HepG2 (cell line): Measurements from ENCODE around the gene RAB18.

ENCODE experiments used
- BCL3 ChIP-seq: sonication (generic); formaldehyde crosslinking; IDR thresholded peaks from 2 replicates; pipeline ENCODE4 v1.5.1; 2020; ENCODE audit warnings: mild to moderate bottlenecking, missing genetic modification reagents, moderate library complexity
- CTCF ChIP-seq: sonication (generic); formaldehyde crosslinking; IDR thresholded peaks from 2 replicates; pipeline ENCODE4 v1.5.0; 2020; ENCODE audit warnings: mild to moderate bottlenecking, missing genetic modification reagents, moderate library complexity
- EP300 ChIP-seq, 3 experiments: sonication (generic) in 1 of 3; formaldehyde crosslinking in 1 of 3; IDR thresholded peaks; 2 replicates each; pipeline versions ENCODE4 v1.5.1 to v1.6.1; 2011 to 2020; ENCODE audit warnings: low read depth in 2 of 3, low read length in 2 of 3, borderline replicate concordance in 1 of 3, improper control_type of control experiment in 1 of 3, mild to moderate bottlenecking in 1 of 3, missing genetic modification reagents in 1 of 3, moderate library complexity in 1 of 3
- ERF ChIP-seq: IDR thresholded peaks from 2 replicates; pipeline ENCODE4 v1.6.1; 2018; ENCODE audit warnings: missing biosample characterization, missing genetic modification reagents
- HMG20B ChIP-seq: conservative IDR thresholded peaks from 2 replicates; pipeline ENCODE4 v1.6.1; 2016; ENCODE audit warnings: missing genetic modification reagents, missing compliant biosample characterization
- MNT ChIP-seq: fragments of 450-650 bp; IDR thresholded peaks from 2 replicates; pipeline ENCODE4 v1.6.1; 2016
- NBN ChIP-seq: fragments of 450-650 bp; conservative IDR thresholded peaks from 2 replicates; pipeline ENCODE4 v1.6.1; 2017
- TEAD2 ChIP-seq: sonication (generic); formaldehyde crosslinking; IDR thresholded peaks from 2 replicates; pipeline ENCODE4 v1.9.0; 2021; ENCODE audit warnings: missing genetic modification reagents
- ZSCAN21 ChIP-seq: sonication (generic); formaldehyde crosslinking; IDR thresholded peaks from 2 replicates; pipeline ENCODE4 v1.8.0; 2022; ENCODE audit warnings: mild to moderate bottlenecking, missing genetic modification reagents, moderate library complexity, borderline replicate concordance

- TF ChIP-seq HMG20B (CRISPR knock-in tag) (no peak), EP300 (IDR thresholded peaks at IDR 0.05; ENCODE audit: low read depth in 2 of 2, low read length in 2 of 2) (no peak), EP300 (CRISPR knock-in tag; IDR thresholded peaks at IDR 0.05; ENCODE audit: borderline replicate concordance) (no peak), ERF (CRISPR knock-in tag) (no peak), TEAD2 (CRISPR knock-in tag) (no peak), CTCF (CRISPR knock-in tag) (no peak), NBN (no peak), BCL3 (CRISPR knock-in tag) (no peak), ZSCAN21 (CRISPR knock-in tag) (no peak), MNT (no peak)
These were observed 80.2 kb downstream of the RAB18 start for GRCh38 chr10:27584302-27584701.
